C1 segment of cervical spinal cord (tissue), 14 donors: Measurements from ENCODE around the gene GPR158.
A peak's percentile ranks its signal among the peaks of the same experiment; 100 is the strongest.

Experiments used
- DNase-seq, 14 donors: peaks; one replicate each; lab custom pipeline; 2025; lab: John Stamatoyannopoulos, UW

GPR158 gene

GRCh38 chr10:25498645-25499044, 323.8 kb downstream of the GPR158 start:
- DNase-seq: no peak

GRCh38 chr10:25501912-25502311, 327.1 kb downstream of the GPR158 start:
- peak in 1 of 14 donors; percentile 50 for DNase-seq

GRCh38 chr10:25502453-25502852, 327.7 kb downstream of the GPR158 start:
- DNase-seq: no peak

- no peak for DNase-seq
Measured at GRCh38 chr10:25504306-25504705, 329.5 kb downstream of the GPR158 start.

GRCh38 chr10:25504838-25505237, 330.0 kb downstream of the GPR158 start:
- DNase-seq: no peak

GRCh38 chr10:25505466-25505865, 330.7 kb downstream of the GPR158 start:
- DNase-seq: no peak

- peak in 1 of 14 donors; percentile 73 for DNase-seq
Measured at GRCh38 chr10:25506821-25507335, 332.1 kb downstream of the GPR158 start.

- DNase-seq: no peak
Measured at GRCh38 chr10:25508112-25508815, 333.5 kb downstream of the GPR158 start.

- no peak for DNase-seq
Measured at GRCh38 chr10:25509151-25509550, 334.4 kb downstream of the GPR158 start.

GRCh38 chr10:25522294-25522693, 347.5 kb downstream of the GPR158 start:
- DNase-seq: no peak

- DNase-seq: peak in 1 of 14 donors; percentile 4
Measured at GRCh38 chr10:25522946-25523608, 348.3 kb downstream of the GPR158 start.

- DNase-seq: peak in 1 of 14 donors; percentile 53
Measured at GRCh38 chr10:25530306-25530705, 355.5 kb downstream of the GPR158 start.

- DNase-seq: no peak
Measured at GRCh38 chr10:25531457-25532061, 356.8 kb downstream of the GPR158 start.

- DNase-seq: no peak
Measured at GRCh38 chr10:25532213-25532612, 357.4 kb downstream of the GPR158 start.

- no peak for DNase-seq
Measured at GRCh38 chr10:25536027-25536426, 361.2 kb downstream of the GPR158 start.

GRCh38 chr10:25547382-25547781, 372.6 kb downstream of the GPR158 start:
- peak in 4 of 14 donors; percentile 6 to 43 (median 24) for DNase-seq

GRCh38 chr10:25552283-25552919, 377.6 kb downstream of the GPR158 start:
- no peak for DNase-seq

- no peak for DNase-seq
Measured at GRCh38 chr10:25555865-25556264, 381.1 kb downstream of the GPR158 start.

GRCh38 chr10:25556457-25556856, 381.7 kb downstream of the GPR158 start:
- peak in 1 of 14 donors; percentile 32 for DNase-seq

GRCh38 chr10:25557136-25557535, 382.3 kb downstream of the GPR158 start:
- DNase-seq: no peak

GRCh38 chr10:25561758-25562157, 387.0 kb downstream of the GPR158 start:
- DNase-seq: peak in 1 of 14 donors; percentile 90

GRCh38 chr10:25562547-25562946, 387.7 kb downstream of the GPR158 start:
- DNase-seq: peak in 1 of 14 donors; percentile 56
